GM12878 (cell line): ENCODE results near the gene DBI. TPM values are rescaled to one million over a fixed set of nuclear protein-coding genes. Genes with fewer than 3 reads are reported as not detected.

ENCODE experiments used
- ATAC-seq: fragments of 200-7000 bp; cut with Tn5 transposase; 3 replicates; pipeline ENCODE4 v1.9.1; 2020; ENCODE audit warnings: mild to moderate bottlenecking, moderate library complexity
- BruUV-seq: library from RNA; stranded (reverse); fragments of 400-500 nt; replicated peaks from 2 replicates; lab custom pipeline; 2021; lab: Mats Ljungman, UMichigan
- CTCF ChIA-PET: fragments of 300-600 bp; sonication (Branson Sonifier 250); formaldehyde crosslinking; extraction: SDS; loops from one replicate; lab custom pipeline; 2021; ENCODE audit warnings: inconsistent platforms; lab: Yijun Ruan, JAX
- POLR2A ChIA-PET: fragments of 350-600 bp; formaldehyde crosslinking; extraction: SDS; loops from one replicate; lab custom pipeline; 2021; ENCODE audit warnings: inconsistent platforms; lab: Charles Lee
- RAD21 ChIA-PET: fragments of 300-600 bp; sonication (Branson Sonifier 250); formaldehyde crosslinking; loops from one replicate; lab custom pipeline; 2023; ENCODE audit warnings: antibody characterized with exemption; ENCODE audit not compliant: unreplicated experiment; lab: Charles Lee
- SMC1A ChIA-PET: fragments of 300-600 bp; sonication (Branson Sonifier 250); formaldehyde crosslinking; loops from one replicate; lab custom pipeline; 2023; ENCODE audit not compliant: unreplicated experiment, uncharacterized antibody; lab: Charles Lee
- DNase-seq: peaks from one replicate; pipeline ENCODE4 v3.0.0-alpha.2; 2011; ENCODE audit warnings: low read depth, low spot score
- FAIRE-seq: peaks from 3 replicates; lab custom pipeline; 2011; peaks lifted over from hg19 to GRCh38; lab: Jason Lieb, UNC
- H2AFZ ChIP-seq: 2 replicates; pipeline ENCODE4 v1.6.0; 2011; ENCODE audit warnings: low read depth, low read length, control low read depth; ENCODE audit not compliant: control insufficient read depth
- H3K27ac ChIP-seq: 2 replicates; pipeline ENCODE4 v1.5.1; 2011; ENCODE audit warnings: control low read depth; ENCODE audit not compliant: control insufficient read depth, insufficient read depth
- H3K27me3 ChIP-seq, 2 experiments: replicated peaks in 1 of 2; 2 replicates each; pipeline versions ENCODE4 v1.6.0 to v1.6.1; 2011; ENCODE audit warnings: low read length in 1 of 2; ENCODE audit not compliant: control insufficient read depth in 2 of 2, insufficient read depth in 2 of 2
- H3K36me3 ChIP-seq, 2 experiments: 2 replicates each; pipeline ENCODE4 v1.5.1; 2011; ENCODE audit warnings: low read length in 1 of 2; ENCODE audit not compliant: control insufficient read depth in 2 of 2, insufficient read depth in 2 of 2
- H3K4me1 ChIP-seq: 2 replicates; pipeline ENCODE4 v1.6.1; 2011; ENCODE audit warnings: mild to moderate bottlenecking, low read length, moderate library complexity, mixed read lengths; ENCODE audit not compliant: control insufficient read depth, insufficient read depth
- H3K4me2 ChIP-seq: 2 replicates; pipeline ENCODE4 v1.6.0; 2011; ENCODE audit warnings: control low read depth; ENCODE audit not compliant: control insufficient read depth, insufficient read depth
- H3K4me3 ChIP-seq: fragments of 200-600 bp; sonication (generic); 2 replicates; pipeline ENCODE4 v1.5.1; 2016
- H3K79me2 ChIP-seq: 2 replicates; pipeline ENCODE4 v1.6.0; 2011; ENCODE audit warnings: low read length; ENCODE audit not compliant: control insufficient read depth, insufficient read depth
- H3K9ac ChIP-seq: 2 replicates; pipeline ENCODE4 v1.8.0; 2011; ENCODE audit warnings: low read length, control low read depth, mixed read lengths; ENCODE audit not compliant: control insufficient read depth, insufficient read depth
- H3K9me3 ChIP-seq: replicated peaks from 3 replicates; pipeline ENCODE4 v1.5.1; 2011; ENCODE audit warnings: mild to moderate bottlenecking, low read length; ENCODE audit not compliant: control insufficient read depth, insufficient read depth
- H4K20me1 ChIP-seq: 2 replicates; pipeline ENCODE4 v1.6.0; 2011; ENCODE audit not compliant: control insufficient read depth, insufficient read depth
- BRCA1 ChIP-seq: IDR thresholded peaks from 2 replicates; pipeline ENCODE4 v1.6.1; 2011; ENCODE audit warnings: low read depth, low read length, improper control_type of control experiment
- CBX5 ChIP-seq: sonication (generic); IDR thresholded peaks from 2 replicates; pipeline ENCODE4 v1.6.1; 2016; ENCODE audit warnings: low read depth, moderate library complexity, mild to moderate bottlenecking, inconsistent platforms
- TCF12 ChIP-seq: IDR thresholded peaks from 2 replicates; pipeline ENCODE4 v1.6.1; 2011; ENCODE audit warnings: low read depth, mild to moderate bottlenecking, low read length
- WGBS: methylation state at CpG from one replicate; pipeline ENCODE4 v1.1.6; 2016; ENCODE audit warnings: low lambda C conversion rate; ENCODE audit not compliant: insufficient replicate concordance, insufficient coverage; ENCODE audit errors: missing lambda C conversion rate; 5-methylcytosine and 5-hydroxymethylcytosine counted together
- in situ Hi-C: fragments of 300-500 bp; cut with MboI; formaldehyde crosslinking; loops from 9 replicates; pipeline ENCODE4 v1.14.3; 2018; ENCODE audit warnings: mixed read lengths
- intact Hi-C: fragments of 100-400 bp; cut with micrococcal nuclease; formaldehyde crosslinking; loops from one replicate; pipeline ENCODE4 v1.14.2; 2022; ENCODE audit not compliant: unreplicated experiment
- polyA plus RNA-seq, 11 experiments: library from polyadenylated mRNA; depleted of rRNA in 4 of 11; unstranded in 6 of 11; stranded (reverse) in 5 of 11; fragments of >200 nt; fragmentation: Nextera tagmentation in 4 of 11; fragmentation: Illumina TruSeq in 1 of 11; extraction: Ambion mirVana in 4 of 11; extraction: Trizol in 1 of 11; gene quantifications; 1 replicate in 1 of 11; 2 replicates in 10 of 11; pipeline versions ENCODE4 v1.2.1 to v1.2.3, GENCODE V29; 2011 to 2016; ENCODE audit warnings: inconsistent platforms in 2 of 11, missing spikeins in 2 of 11, low read depth in 1 of 11
- total RNA-seq, 4 experiments: library from RNA; depleted of rRNA in 3 of 4; stranded (reverse); fragments of >200 nt in 3 of 4; fragmentation: Illumina TruSeq in 1 of 4; extraction: Trizol in 1 of 4; gene quantifications; 2 replicates each; pipeline versions ENCODE4 v1.2.1 to v1.2.3, GENCODE V29; 2013 to 2021
- TF ChIP-seq, protein P1 (sequence below): fragments of 450-650 bp; IDR thresholded peaks from 2 replicates; pipeline ENCODE4 v1.6.1; 2016; ENCODE audit warnings: mild to moderate bottlenecking
- TF ChIP-seq, protein P2 (sequence below): fragments of 450-650 bp; IDR thresholded peaks from 2 replicates; pipeline ENCODE4 v1.6.1; 2017; ENCODE audit warnings: antibody characterized with exemption, mild to moderate bottlenecking, moderate library complexity
- TF ChIP-seq, protein P3 (sequence below): IDR thresholded peaks from 2 replicates; pipeline ENCODE4 v1.6.1; 2012; ENCODE audit warnings: improper control_type of control experiment, low read depth, low read length; ENCODE audit not compliant: insufficient replicate concordance

Gene DBI
- total and polyA plus RNA-seq, 10 of the 15 experiments (the other 5 are each of a cell fraction or from before 2014, with no cell fraction given) = 248 to 2,567 (median 943) TPM

DNA sequence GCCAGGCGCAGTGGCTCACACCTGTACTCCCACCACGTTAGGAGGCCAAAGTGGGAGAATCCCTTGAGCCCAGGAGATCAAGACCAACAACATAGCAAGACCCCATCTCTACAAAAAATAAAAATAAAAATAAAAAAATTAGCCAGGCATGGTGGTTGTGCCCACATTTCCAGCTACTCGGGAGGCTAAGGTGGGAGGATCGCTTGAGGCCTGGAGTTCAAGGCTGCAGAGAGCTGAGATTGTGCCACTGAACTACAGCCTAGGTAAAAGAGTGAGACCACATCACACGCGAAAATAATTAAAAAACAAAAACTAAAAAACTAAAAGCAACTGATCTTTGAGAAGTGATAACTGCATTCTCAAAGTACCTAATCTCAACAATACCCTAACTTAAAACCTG is 2.0 kb upstream of the DBI start:
- DNase-seq (no peak), FAIRE-seq (no peak), ATAC-seq (no peak)
- H3K9me3 ChIP-seq = no peaks in the 10 kb centered on the region
- H3K27me3 ChIP-seq = no peaks in the 10 kb centered on the region
- H3K4me3 ChIP-seq = peak overlapping the region; percentile 87
- peaks cover 6% of the 10 kb centered on the region; the same call in 1 of the 2 replicates for H4K20me1 ChIP-seq
- intact Hi-C loops = no loop called here
- peaks cover 23% of the 10 kb centered on the region for H3K4me1 ChIP-seq
- in situ Hi-C loops = no loop called here
- no TSS peak for BruUV-seq
- H2AFZ ChIP-seq = no peak overlapping the region
- no peak overlapping the region for H3K9ac ChIP-seq
- SMC1A ChIA-PET = interaction anchor here (1.0 to 9.4 kb wide), 9 partner anchors 12 to 55 kb away, joined by 3 to 120 read pairs (median 4); no protein-coding TSS in a partner anchor
- H3K79me2 ChIP-seq = peaks cover 63% of the 10 kb centered on the region
- CTCF ChIA-PET = interaction anchor here (0.7 to 4.0 kb wide), 5 partner anchors 11 to 112 kb away, joined by 3 to 31 read pairs (median 3); no protein-coding TSS in a partner anchor
- peak overlapping the region; percentile 44 for H3K4me2 ChIP-seq
- POLR2A ChIA-PET = interaction anchor here (0.5 to 9.2 kb wide), 4 partner anchors 12 to 25 kb away, joined by 3 to 138 read pairs (median 3); no protein-coding TSS in a partner anchor
- peak overlapping the region; percentile 85 for H3K27ac ChIP-seq
- WGBS = 95% methylated on average over 6 of the region's 6 CpGs
- RAD21 ChIA-PET = interaction anchor here (0.6 to 2.7 kb wide), 6 partner anchors 7 to 60 kb away, joined by 3 to 21 read pairs (median 3); no protein-coding TSS in a partner anchor
- peaks cover 2 to 7% of the 10 kb centered on the region in 2 experiments for H3K36me3 ChIP-seq
- TF ChIP-seq, protein P1, sequence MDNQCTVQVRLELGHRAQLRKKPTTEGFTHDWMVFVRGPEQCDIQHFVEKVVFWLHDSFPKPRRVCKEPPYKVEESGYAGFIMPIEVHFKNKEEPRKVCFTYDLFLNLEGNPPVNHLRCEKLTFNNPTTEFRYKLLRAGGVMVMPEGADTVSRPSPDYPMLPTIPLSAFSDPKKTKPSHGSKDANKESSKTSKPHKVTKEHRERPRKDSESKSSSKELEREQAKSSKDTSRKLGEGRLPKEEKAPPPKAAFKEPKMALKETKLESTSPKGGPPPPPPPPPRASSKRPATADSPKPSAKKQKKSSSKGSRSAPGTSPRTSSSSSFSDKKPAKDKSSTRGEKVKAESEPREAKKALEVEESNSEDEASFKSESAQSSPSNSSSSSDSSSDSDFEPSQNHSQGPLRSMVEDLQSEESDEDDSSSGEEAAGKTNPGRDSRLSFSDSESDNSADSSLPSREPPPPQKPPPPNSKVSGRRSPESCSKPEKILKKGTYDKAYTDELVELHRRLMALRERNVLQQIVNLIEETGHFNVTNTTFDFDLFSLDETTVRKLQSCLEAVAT = peak; percentile 75
- TF ChIP-seq TCF12 = no peak
- TF ChIP-seq, protein P2, sequence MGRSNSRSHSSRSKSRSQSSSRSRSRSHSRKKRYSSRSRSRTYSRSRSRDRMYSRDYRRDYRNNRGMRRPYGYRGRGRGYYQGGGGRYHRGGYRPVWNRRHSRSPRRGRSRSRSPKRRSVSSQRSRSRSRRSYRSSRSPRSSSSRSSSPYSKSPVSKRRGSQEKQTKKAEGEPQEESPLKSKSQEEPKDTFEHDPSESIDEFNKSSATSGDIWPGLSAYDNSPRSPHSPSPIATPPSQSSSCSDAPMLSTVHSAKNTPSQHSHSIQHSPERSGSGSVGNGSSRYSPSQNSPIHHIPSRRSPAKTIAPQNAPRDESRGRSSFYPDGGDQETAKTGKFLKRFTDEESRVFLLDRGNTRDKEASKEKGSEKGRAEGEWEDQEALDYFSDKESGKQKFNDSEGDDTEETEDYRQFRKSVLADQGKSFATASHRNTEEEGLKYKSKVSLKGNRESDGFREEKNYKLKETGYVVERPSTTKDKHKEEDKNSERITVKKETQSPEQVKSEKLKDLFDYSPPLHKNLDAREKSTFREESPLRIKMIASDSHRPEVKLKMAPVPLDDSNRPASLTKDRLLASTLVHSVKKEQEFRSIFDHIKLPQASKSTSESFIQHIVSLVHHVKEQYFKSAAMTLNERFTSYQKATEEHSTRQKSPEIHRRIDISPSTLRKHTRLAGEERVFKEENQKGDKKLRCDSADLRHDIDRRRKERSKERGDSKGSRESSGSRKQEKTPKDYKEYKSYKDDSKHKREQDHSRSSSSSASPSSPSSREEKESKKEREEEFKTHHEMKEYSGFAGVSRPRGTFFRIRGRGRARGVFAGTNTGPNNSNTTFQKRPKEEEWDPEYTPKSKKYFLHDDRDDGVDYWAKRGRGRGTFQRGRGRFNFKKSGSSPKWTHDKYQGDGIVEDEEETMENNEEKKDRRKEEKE = no peak
- TF ChIP-seq CBX5 = no peak
- TF ChIP-seq, protein P3, sequence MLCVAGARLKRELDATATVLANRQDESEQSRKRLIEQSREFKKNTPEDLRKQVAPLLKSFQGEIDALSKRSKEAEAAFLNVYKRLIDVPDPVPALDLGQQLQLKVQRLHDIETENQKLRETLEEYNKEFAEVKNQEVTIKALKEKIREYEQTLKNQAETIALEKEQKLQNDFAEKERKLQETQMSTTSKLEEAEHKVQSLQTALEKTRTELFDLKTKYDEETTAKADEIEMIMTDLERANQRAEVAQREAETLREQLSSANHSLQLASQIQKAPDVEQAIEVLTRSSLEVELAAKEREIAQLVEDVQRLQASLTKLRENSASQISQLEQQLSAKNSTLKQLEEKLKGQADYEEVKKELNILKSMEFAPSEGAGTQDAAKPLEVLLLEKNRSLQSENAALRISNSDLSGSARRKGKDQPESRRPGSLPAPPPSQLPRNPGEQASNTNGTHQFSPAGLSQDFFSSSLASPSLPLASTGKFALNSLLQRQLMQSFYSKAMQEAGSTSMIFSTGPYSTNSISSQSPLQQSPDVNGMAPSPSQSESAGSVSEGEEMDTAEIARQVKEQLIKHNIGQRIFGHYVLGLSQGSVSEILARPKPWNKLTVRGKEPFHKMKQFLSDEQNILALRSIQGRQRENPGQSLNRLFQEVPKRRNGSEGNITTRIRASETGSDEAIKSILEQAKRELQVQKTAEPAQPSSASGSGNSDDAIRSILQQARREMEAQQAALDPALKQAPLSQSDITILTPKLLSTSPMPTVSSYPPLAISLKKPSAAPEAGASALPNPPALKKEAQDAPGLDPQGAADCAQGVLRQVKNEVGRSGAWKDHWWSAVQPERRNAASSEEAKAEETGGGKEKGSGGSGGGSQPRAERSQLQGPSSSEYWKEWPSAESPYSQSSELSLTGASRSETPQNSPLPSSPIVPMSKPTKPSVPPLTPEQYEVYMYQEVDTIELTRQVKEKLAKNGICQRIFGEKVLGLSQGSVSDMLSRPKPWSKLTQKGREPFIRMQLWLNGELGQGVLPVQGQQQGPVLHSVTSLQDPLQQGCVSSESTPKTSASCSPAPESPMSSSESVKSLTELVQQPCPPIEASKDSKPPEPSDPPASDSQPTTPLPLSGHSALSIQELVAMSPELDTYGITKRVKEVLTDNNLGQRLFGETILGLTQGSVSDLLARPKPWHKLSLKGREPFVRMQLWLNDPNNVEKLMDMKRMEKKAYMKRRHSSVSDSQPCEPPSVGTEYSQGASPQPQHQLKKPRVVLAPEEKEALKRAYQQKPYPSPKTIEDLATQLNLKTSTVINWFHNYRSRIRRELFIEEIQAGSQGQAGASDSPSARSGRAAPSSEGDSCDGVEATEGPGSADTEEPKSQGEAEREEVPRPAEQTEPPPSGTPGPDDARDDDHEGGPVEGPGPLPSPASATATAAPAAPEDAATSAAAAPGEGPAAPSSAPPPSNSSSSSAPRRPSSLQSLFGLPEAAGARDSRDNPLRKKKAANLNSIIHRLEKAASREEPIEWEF = no peak
- TF ChIP-seq BRCA1 = no peak
